ENCODE data around the gene INSR.

INSR gene

DNA sequence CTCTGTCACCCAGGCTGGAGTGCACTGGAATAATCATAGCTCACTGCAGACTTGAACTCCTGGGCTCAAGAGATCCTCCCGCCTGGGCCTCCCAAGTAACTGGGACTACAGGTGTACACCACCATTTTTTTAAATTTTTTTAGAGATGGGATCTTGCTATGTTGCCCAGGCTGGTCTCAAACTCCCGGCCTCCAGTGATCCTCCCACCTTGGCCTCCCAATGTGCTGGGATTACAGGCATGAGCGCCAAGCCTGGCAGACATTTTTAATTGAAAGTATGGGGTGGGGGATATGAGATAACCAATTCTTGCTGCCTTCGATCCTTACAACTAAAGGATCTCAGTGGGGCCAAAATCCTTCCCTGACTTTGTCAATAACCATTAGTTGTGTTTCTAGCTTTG is 132.9 kb downstream of the INSR start:
- no peaks in the 10 kb centered on the region for H3K4me1 ChIP-seq (ENCODE audit: low read length)
- no peak overlapping the region for H2AFZ ChIP-seq (ENCODE audit: low read depth, low read length)
- no peak for TF ChIP-seq EZH2phosphoT487 (IDR thresholded peaks at IDR 0.05; ENCODE audit: low read depth)
- TF ChIP-seq, protein P1, sequence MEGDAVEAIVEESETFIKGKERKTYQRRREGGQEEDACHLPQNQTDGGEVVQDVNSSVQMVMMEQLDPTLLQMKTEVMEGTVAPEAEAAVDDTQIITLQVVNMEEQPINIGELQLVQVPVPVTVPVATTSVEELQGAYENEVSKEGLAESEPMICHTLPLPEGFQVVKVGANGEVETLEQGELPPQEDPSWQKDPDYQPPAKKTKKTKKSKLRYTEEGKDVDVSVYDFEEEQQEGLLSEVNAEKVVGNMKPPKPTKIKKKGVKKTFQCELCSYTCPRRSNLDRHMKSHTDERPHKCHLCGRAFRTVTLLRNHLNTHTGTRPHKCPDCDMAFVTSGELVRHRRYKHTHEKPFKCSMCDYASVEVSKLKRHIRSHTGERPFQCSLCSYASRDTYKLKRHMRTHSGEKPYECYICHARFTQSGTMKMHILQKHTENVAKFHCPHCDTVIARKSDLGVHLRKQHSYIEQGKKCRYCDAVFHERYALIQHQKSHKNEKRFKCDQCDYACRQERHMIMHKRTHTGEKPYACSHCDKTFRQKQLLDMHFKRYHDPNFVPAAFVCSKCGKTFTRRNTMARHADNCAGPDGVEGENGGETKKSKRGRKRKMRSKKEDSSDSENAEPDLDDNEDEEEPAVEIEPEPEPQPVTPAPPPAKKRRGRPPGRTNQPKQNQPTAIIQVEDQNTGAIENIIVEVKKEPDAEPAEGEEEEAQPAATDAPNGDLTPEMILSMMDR (IDR thresholded peaks at IDR 0.05; ENCODE audit: low read depth, low read length): no peak
- H3K4me2 ChIP-seq (ENCODE audit: low read length): no peak overlapping the region
- H3K79me2 ChIP-seq (ENCODE audit: low read length): no peaks in the 10 kb centered on the region
- no peak overlapping the region for H3K4me3 ChIP-seq (ENCODE audit: low read length)
- no peaks in the 10 kb centered on the region for H4K20me1 ChIP-seq (ENCODE audit: insufficient read depth, low read length)
- H3K36me3 ChIP-seq (replicated peaks; ENCODE audit: low read depth, low read length): no peaks in the 10 kb centered on the region
- H3K27me3 ChIP-seq (ENCODE audit: low read depth, low read length): no peaks in the 10 kb centered on the region
- H3K9ac ChIP-seq (ENCODE audit: low read length): no peak overlapping the region
- H3K27ac ChIP-seq (ENCODE audit: low read length): no peak overlapping the region
- H3K9me3 ChIP-seq (ENCODE audit: insufficient read depth, low read length): no peaks in the 10 kb centered on the region

DNA sequence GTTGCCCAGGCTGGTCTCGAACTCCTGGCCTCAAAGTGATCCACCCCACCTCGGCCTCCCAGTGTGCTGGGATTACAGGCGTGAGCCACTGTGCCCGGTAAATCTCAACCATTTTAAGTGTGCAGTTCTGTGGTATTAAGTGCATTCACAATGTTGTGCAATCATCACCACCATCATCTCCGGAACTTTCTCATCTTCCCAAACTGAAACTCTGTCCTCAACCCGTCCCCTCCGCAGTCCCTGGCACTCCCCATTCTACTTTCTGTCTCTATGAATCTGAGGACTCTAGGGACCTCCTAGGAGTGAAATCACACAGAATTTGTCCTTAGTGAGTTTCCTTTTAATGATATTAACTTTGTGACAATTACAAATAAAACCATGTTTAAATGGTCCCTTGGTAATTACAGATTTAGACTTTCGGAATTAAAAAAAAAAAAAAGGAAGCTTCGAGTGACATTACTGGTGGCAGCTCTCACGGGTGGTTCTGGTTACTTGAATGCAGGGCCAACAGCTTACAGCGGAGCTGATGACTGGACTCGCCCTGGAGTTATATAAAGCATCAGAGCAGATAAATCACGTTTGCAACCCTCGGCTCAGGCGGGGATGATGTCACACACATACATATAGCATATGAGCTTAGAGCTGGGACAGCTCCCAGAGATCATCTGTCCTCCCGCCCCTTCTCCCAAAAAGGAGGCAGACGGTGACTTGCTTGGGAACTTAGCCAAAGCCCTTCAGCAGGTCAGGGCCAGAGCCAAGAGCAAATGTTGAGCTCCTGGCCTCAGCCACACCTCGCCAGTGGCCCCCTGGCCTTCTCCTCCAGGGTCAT is 134.9 kb downstream of the INSR start:
- Histone ChIP-seq H3K27ac (ENCODE audit: low read length) (no peak overlapping the region), H3K4me1 (ENCODE audit: low read length) (no peaks in the 10 kb centered on the region), H3K4me3 (ENCODE audit: low read length) (no peak overlapping the region)

DNA sequence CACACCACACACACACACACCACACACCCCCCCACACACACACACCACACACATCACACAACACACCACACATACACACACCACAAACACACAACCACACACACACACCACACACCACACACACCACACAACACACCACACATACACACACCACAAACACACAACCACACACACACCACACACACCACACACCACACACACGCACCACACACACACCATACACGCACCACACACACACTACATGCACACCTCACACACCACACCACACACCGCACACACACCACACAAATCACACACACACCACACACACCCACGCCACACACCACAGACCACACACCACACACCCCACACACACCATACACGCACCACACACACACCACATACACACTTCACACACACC is 141.2 kb downstream of the INSR start:
- Histone ChIP-seq H3K9ac (ENCODE audit: low read length) (no peak overlapping the region), H3K4me3 (ENCODE audit: low read length) (no peak overlapping the region), H3K79me2 (ENCODE audit: low read length) (no peaks in the 10 kb centered on the region), H3K27ac (ENCODE audit: low read length) (no peak overlapping the region), H3K4me1 (ENCODE audit: low read length) (no peaks in the 10 kb centered on the region), H4K20me1 (ENCODE audit: insufficient read depth, low read length) (no peaks in the 10 kb centered on the region), H3K4me2 (ENCODE audit: low read length) (no peak overlapping the region), H2AFZ (ENCODE audit: low read depth, low read length) (no peak overlapping the region), H3K27me3 (ENCODE audit: low read depth, low read length) (no peaks in the 10 kb centered on the region), H3K9me3 (ENCODE audit: insufficient read depth, low read length) (no peaks in the 10 kb centered on the region), H3K36me3 (replicated peaks; ENCODE audit: low read depth, low read length) (no peaks in the 10 kb centered on the region)
- TF ChIP-seq EZH2phosphoT487 (IDR thresholded peaks at IDR 0.05; ENCODE audit: low read depth): no peak

More for the DNA sequence above, 134.9 kb downstream of the INSR start:
- no peak for TF ChIP-seq EZH2phosphoT487 (IDR thresholded peaks at IDR 0.05; ENCODE audit: low read depth)
- TF ChIP-seq, protein P1 (IDR thresholded peaks at IDR 0.05; ENCODE audit: low read depth, low read length): no peak
- H2AFZ ChIP-seq (ENCODE audit: low read depth, low read length): no peak overlapping the region
- H3K9ac ChIP-seq (ENCODE audit: low read length): no peak overlapping the region
- H3K9me3 ChIP-seq (ENCODE audit: insufficient read depth, low read length): no peaks in the 10 kb centered on the region
- H3K27me3 ChIP-seq (ENCODE audit: low read depth, low read length): no peaks in the 10 kb centered on the region
- no peaks in the 10 kb centered on the region for H3K36me3 ChIP-seq (replicated peaks; ENCODE audit: low read depth, low read length)
- no peaks in the 10 kb centered on the region for H3K79me2 ChIP-seq (ENCODE audit: low read length)
- no peaks in the 10 kb centered on the region for H4K20me1 ChIP-seq (ENCODE audit: insufficient read depth, low read length)
- H3K4me2 ChIP-seq (ENCODE audit: low read length): no peak overlapping the region

DNA sequence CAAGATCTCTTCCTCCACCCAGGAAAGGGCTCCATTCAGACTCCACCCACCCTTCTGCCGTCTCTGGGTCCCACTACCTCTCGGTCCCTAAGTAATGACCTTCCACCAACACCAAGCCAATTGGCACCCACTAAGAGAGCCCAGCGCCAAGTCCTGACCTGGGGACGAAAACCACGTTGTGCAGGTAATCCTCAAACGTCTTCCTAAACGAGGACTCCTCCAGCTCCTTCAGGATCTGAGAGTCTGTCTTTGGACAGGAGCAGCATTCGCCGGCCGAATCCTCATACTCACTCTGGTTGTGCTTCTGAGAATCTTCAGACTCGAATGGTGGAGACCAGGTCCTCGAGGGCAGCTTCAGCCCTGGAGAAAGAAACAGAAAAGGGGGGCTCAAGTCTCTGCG is 141.6 kb downstream of the INSR start:
- Histone ChIP-seq H3K4me3 (ENCODE audit: low read length) (no peak overlapping the region), H3K9ac (ENCODE audit: low read length) (no peak overlapping the region), H3K4me2 (ENCODE audit: low read length) (no peak overlapping the region), H4K20me1 (ENCODE audit: insufficient read depth, low read length) (no peaks in the 10 kb centered on the region), H3K4me1 (ENCODE audit: low read length) (no peaks in the 10 kb centered on the region), H2AFZ (ENCODE audit: low read depth, low read length) (no peak overlapping the region), H3K27ac (ENCODE audit: low read length) (no peak overlapping the region), H3K36me3 (replicated peaks; ENCODE audit: low read depth, low read length) (no peaks in the 10 kb centered on the region), H3K27me3 (ENCODE audit: low read depth, low read length) (no peaks in the 10 kb centered on the region), H3K79me2 (ENCODE audit: low read length) (no peaks in the 10 kb centered on the region), H3K9me3 (ENCODE audit: insufficient read depth, low read length) (no peaks in the 10 kb centered on the region)
- TF ChIP-seq, protein P1 (IDR thresholded peaks at IDR 0.05; ENCODE audit: low read depth, low read length): no peak
- TF ChIP-seq EZH2phosphoT487 (IDR thresholded peaks at IDR 0.05; ENCODE audit: low read depth): no peak
